ENCODE results near the gene KIF26B.
"Not testable (repeated sequence)": the region's sequence is repeated elsewhere in the genome, so short reads cannot be mapped to it uniquely, and the experiment has no call there.

Gene KIF26B

DNA sequence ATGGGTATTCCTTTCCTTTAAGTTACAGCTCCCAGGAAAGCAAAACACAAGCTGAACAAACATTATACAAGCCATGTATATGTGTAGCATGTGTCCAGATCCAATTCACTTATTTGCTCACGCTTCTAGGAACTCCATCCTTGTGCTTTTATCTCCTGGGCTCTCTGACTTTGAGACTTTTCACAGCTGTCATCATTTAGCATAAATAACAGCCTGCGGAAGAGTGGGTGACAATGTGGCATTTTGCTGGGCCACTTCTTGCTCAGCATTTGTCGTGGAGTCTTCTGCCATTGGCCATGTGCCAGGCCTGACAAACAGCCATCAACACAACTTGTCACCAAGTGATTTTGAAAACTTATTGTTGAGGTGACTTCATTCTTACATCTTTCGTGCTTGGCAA is 164.3 kb downstream of the KIF26B start:
- no peak for DNase-seq (ENCODE audit: low read depth)
- no peak overlapping the region for H3K4me3 ChIP-seq (ENCODE audit: low read depth, low read length)
- in situ Hi-C loops (cut with HindIII; ENCODE audit: low sequenced_read_pairs) = loop anchor here (5.0 kb wide), 1 partner anchor 52 kb away; no protein-coding TSS in a partner anchor
- TF ChIP-seq, protein P1, sequence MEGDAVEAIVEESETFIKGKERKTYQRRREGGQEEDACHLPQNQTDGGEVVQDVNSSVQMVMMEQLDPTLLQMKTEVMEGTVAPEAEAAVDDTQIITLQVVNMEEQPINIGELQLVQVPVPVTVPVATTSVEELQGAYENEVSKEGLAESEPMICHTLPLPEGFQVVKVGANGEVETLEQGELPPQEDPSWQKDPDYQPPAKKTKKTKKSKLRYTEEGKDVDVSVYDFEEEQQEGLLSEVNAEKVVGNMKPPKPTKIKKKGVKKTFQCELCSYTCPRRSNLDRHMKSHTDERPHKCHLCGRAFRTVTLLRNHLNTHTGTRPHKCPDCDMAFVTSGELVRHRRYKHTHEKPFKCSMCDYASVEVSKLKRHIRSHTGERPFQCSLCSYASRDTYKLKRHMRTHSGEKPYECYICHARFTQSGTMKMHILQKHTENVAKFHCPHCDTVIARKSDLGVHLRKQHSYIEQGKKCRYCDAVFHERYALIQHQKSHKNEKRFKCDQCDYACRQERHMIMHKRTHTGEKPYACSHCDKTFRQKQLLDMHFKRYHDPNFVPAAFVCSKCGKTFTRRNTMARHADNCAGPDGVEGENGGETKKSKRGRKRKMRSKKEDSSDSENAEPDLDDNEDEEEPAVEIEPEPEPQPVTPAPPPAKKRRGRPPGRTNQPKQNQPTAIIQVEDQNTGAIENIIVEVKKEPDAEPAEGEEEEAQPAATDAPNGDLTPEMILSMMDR (IDR thresholded peaks at IDR 0.05; ENCODE audit: low read depth, low read length, missing control alignments) = no peak

DNA sequence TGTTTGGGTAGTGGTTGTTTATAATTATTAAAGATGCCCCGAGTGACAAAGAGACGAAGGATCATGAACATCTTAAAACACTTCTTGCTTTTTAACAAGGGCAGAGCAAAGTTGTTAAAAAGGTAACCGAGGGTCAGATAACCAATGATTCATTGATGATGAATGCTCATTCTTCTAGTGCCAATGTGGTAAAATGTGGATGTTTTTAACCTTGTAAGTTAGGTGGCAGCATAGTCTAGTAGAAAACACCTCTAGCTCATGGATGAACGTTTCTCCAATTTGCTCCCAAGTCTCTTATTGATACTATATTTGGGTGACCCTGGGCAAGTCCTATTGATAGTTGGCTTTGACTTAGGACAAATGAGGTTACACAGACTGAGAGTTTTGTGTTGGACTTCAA is 167.9 kb downstream of the KIF26B start:
- TF ChIP-seq, protein P1 (IDR thresholded peaks at IDR 0.05; ENCODE audit: low read depth, low read length, missing control alignments) = no peak
- H3K4me3 ChIP-seq (ENCODE audit: low read depth, low read length) = no peak overlapping the region
- in situ Hi-C loops (cut with HindIII; ENCODE audit: low sequenced_read_pairs) = no loop called here
- DNase-seq (ENCODE audit: low read depth) = no peak

DNA sequence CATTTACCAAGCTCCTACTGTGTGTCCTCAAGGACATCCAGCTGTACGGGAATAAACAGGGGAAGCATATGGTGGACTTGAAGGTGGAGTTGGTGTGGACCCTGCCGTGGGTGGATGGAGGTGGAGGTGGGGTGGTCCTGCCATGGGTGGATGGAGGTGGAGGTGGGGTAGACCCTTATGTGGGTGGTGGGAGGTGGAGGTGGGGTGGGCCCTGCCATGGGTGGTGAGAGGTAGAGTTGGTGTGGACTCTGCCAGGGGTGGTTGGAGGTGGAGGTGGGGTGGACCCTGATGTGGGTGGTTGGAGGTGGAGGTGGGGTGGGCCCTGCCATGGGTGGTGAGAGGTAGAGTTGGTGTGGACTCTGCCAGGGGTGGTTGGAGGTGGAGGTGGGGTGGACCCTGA is 169.0 kb downstream of the KIF26B start:
- H3K4me3 ChIP-seq (ENCODE audit: low read depth, low read length); DNase-seq (ENCODE audit: low read depth); in situ Hi-C loops (cut with HindIII; ENCODE audit: low sequenced_read_pairs): not testable (repeated sequence)

DNA sequence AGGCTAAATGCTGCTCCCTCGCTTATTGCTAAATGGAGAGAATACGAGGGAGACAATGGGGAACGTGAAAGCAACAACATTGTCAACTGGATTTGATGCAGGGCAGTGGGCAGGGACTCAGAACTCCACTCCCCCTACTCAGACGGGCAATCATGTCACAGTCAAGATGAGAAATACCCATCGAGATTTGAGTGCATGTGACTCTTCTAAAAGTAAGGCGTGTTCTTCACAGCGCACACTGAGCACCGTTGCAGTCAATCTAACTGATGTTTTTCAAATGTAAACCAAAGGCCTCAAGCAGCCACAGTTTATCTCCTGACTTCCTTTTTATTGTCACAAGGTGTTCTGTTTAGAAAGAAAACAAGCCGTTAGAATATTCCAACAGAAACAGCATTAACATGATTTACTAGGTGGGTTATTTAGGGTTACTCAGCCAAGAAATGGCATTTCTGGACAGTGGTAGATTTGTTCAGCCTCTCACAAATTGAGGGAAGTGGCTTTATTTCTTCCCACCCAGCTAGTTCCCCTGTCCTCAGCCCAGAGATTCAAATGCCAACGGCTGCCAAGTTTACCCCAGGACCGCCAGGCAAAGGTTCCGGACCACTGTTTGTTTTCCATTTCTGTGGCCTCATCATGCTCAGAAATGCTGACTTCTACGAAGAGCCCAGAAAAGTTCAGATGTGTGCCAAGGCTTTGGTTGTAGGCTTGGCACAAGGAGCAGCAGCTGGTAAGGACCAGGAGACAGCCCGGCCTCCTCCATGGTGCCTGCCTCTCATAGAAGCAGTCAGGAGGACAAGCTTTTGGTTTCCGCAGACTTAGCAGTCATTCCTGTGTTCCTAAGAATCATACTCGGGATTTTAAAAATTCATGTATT is 171.4 kb downstream of the KIF26B start:
- in situ Hi-C loops (cut with HindIII; ENCODE audit: low sequenced_read_pairs) = no loop called here

DNA sequence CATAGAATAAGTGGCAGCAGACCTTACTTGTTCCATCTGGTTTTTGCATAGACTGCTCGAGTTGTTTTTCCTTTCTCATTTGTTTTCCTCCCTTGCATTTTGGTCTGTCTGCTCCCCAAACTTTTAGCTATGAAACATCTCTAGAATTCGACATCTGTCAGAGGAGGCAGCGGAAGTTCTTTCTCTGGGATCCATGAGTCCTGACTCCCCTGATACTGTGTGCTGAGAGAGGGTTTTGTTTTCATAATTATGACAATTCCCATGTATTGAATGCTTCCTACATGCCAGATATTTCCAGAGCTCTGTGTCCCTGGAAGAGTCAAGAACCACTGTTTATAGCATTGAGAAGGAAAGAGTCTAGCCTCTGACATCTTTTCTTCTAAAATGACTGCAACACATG is 172.6 kb downstream of the KIF26B start:
- TF ChIP-seq, protein P1 (IDR thresholded peaks at IDR 0.05; ENCODE audit: low read depth, low read length, missing control alignments) = no peak
- in situ Hi-C loops (cut with HindIII; ENCODE audit: low sequenced_read_pairs) = no loop called here
- H3K4me3 ChIP-seq (ENCODE audit: low read depth, low read length) = no peak overlapping the region
- DNase-seq (ENCODE audit: low read depth) = no peak

More for the DNA sequence above, 171.4 kb downstream of the KIF26B start:
- TF ChIP-seq, protein P1 (IDR thresholded peaks at IDR 0.05; ENCODE audit: low read depth, low read length, missing control alignments) = no peak
- H3K4me3 ChIP-seq (ENCODE audit: low read depth, low read length) = no peak overlapping the region
- no peak for DNase-seq (ENCODE audit: low read depth)

GRCh38 chr1:245327842-245328241 is 173.1 kb downstream of the KIF26B start:
- in situ Hi-C loops (cut with HindIII; ENCODE audit: low sequenced_read_pairs) = no loop called here
- H3K4me3 ChIP-seq (ENCODE audit: low read depth, low read length) = no peak overlapping the region
- TF ChIP-seq, protein P1 (IDR thresholded peaks at IDR 0.05; ENCODE audit: low read depth, low read length, missing control alignments) = no peak
- DNase-seq (ENCODE audit: low read depth) = no peak

- TF ChIP-seq, protein P1 (IDR thresholded peaks at IDR 0.05; ENCODE audit: low read depth, low read length, missing control alignments) = no peak
- in situ Hi-C loops (cut with HindIII; ENCODE audit: low sequenced_read_pairs) = no loop called here
- H3K4me3 ChIP-seq (ENCODE audit: low read depth, low read length) = no peak overlapping the region
- DNase-seq (ENCODE audit: low read depth) = no peak
These were observed 176.2 kb downstream of the KIF26B start for GRCh38 chr1:245330951-245331350.

Measured in astrocyte of the cerebellum (primary cell).